KBM-7 (cell line): ENCODE measurements around the gene ARL15.

Source experiments
- DNase-seq: peaks from one replicate; pipeline ENCODE4 v3.0.0-alpha.2; 2015
- in situ Hi-C: fragments of 300-500 bp; cut with MboI; formaldehyde crosslinking; loops from 2 replicates; pipeline ENCODE4 v1.14.3; 2020; ENCODE audit warnings: low sequenced_read_pairs, low pct_unique_long_range_greater_than_20kb, mixed read lengths

The ARL15 gene

DNA sequence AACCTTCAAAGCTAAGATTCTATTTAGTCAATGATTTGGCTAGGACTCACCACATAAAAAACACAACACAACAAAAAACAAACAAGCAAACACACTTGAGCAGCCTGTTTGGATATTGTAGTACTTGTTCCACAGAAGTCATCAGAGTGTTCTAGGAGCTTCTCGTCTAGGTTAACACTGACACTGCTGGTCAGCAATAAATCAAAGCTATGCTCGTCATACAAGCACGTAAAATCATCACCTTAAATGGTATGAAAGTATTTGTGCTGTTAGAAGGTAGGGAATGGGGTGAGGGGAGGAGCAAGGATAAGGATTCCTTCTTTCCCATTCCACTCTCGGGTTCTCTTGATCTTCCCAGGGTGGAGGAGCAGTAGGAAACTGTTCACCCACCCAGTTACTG is 88.0 kb downstream of the ARL15 start:
- in situ Hi-C loops: loop anchor here (25.0 kb wide), 1 partner anchor 735 kb away; the partner anchor contains the start of gene FST
- no peak for DNase-seq

DNA sequence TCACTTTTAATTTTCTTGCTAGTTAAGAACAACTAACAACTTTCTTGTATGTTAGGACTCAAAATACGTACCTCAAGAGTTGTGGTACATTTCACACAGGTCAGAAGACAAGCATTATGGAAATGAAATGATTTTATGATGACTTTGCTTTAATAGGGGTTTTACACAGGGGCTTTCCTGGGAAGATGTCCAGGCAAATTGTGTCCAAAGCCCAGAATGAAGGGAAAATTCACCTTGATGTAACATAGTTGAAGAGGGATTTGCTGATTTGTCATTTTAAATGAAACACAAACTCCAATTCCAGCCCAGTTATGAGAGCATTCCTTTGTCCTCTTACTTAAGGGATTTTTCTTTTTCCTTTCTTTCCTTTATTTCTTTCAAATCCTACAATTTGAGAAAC is 89.2 kb downstream of the ARL15 start:
- in situ Hi-C loops: loop anchor here (25.0 kb wide), 1 partner anchor 734 kb away; the partner anchor contains the start of gene FST

DNA sequence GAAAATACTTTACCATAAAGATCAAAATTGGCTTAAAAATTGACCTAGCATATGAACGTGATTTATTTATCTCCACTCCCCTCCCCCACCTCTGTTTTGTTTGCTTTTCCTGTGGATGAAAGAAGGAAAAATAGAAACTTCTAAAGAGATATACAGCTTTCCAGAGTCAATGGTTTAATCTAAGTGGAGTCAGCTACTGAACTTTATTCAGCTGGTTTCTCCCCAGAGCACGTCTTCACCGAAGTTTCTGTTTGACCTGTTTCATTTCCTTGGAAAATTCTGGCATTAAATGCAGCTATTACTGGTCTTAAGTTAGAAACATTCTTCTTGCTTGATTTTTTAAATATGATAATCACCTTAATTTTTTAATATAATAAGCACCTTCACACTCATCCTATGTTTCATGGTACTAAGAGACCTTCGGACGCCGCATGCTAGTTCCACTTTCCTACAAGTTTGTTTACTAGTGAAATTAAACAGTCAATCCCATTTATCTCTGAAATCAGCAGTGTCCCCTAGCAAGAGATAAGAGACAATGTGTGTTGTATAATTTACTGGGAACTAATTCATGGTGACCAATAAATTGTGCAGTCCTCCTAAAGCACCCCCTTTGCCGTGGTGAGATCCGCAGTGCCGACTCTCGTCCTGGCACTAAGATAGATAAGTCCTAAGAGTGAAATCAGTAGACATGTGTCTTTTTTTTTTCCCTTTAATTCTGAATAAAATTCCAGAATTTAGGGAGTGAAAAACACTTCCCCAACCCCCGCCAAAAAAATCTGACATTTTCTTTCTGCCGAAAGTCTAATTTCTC is 89.9 kb downstream of the ARL15 start:
- in situ Hi-C loops: loop anchor here (25.0 kb wide), 1 partner anchor 733 kb away; the partner anchor contains the start of gene FST
- DNase-seq: no peak

More for the DNA sequence above, 89.2 kb downstream of the ARL15 start:
- DNase-seq: no peak

DNA sequence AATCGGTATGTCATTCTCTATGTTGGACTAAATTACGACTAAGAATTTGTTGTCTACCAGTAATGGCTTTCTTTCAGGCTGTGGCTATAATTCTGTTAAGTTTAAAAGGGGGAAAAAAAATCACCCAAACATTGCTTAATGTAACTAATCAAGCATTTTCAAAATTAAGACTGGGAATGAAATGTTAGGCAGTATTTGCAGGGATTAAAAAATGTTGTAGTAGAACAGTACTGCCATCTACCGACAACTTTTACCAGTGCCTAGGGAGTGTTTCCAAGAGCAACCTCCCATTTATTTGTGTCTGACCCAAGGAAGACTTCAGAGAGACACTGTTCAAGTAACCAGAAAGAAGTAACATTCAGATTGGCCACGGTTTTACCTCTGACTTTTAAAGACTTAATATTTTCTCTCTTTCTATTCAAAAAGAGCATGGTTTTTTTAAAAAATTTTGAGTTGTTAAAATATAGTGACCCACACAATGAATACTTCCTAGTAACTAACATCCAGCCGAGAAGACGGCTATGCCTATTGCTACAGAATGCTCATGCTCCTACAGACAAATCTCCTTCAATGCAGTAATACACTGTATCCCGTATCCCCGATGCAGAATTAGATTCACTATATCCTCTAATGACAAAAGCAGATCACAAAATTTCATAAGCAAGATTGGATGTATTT is 92.4 kb downstream of the ARL15 start:
- in situ Hi-C loops: loop anchor here (25.0 kb wide), 1 partner anchor 731 kb away; the partner anchor contains the start of gene FST
- DNase-seq: peak; percentile 88

DNA sequence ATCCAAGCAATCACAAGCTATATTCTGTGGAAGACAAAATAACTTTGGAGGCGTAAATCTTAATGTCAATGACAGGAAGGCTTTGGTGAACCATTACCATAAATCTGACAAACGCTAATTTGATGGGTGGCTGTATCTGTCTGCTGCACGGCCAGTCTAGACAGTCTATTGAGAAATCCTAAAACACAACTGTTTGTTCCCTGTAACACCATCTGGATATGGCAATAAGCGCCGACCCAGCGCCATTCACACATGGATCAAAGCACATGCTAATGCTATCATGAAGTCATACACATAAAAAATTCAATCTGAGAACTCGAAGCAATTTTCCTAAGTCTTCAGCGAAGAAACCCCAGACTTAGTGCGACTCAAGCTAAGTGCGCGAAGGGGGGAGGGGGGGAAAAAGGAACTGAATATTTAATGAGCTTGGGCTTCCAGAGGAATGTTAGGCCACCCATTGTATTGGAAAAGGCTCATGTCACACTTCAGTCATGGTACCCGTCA is 95.1 kb downstream of the ARL15 start:
- in situ Hi-C loops: loop anchor here (25.0 kb wide), 1 partner anchor 728 kb away; the partner anchor contains the start of gene FST
- DNase-seq: no peak

DNA sequence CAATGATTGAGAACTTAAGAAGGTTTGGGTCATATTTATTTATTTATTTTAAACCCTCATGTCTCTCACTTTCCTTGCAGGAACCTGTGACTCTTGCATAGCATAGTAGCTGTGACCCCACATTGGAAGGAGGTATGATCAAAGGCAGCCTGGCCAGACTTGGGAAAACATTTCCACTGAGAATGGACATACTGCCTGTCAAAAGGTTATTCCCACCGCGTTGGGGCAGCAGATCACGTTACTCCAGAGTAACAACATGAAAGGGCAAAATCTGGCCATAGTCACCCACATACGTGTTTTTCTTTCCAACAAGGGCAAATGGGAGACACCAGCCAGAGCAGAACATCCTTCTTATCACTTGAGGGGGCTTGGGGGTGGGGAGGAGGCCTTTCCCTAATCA is 95.7 kb downstream of the ARL15 start:
- no peak for DNase-seq
- in situ Hi-C loops: loop anchor here (25.0 kb wide), 1 partner anchor 727 kb away; the partner anchor contains the start of gene FST

DNA sequence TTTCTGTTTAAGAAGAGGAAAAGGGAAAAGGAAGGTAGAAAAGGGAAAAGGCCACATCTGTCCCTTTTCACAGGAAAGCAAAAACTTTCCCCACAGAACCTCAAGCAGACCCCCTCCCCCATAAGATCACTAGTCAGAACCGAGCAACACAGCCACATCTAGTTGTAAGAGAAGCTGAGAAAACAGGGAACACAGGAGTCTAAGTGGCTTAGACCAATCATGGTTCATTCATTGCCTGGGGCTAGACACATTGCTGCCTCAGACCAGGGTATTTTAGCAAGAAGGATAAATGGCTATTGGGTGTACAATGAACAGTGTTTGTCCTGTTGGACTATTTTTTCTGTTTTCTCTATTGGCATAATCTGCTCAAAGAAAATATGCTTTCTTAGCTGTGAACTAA is 98.0 kb downstream of the ARL15 start:
- DNase-seq: no peak
- in situ Hi-C loops: loop anchor here (25.0 kb wide), 1 partner anchor 725 kb away; the partner anchor contains the start of gene FST

DNA sequence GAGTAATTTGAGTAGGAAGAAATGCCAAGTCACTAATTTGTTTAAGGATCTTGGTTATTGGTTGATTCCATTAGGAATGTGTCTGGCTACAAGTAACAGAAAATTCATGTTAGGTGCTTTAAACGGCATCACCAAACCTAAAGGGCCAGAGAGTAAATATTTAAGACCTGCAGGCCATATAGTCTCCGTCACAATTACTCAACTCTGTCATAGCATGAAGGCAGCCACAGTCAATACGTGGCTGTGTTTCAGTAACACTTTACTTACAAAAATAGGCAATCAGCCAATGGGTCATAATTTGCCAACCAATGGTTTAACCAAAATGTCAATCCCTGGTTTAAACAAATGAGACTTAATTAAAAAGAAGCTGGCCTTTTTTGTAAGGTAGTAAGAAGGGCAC is 98.5 kb downstream of the ARL15 start:
- in situ Hi-C loops: loop anchor here (25.0 kb wide), 1 partner anchor 725 kb away; the partner anchor contains the start of gene FST
- no peak for DNase-seq

DNA sequence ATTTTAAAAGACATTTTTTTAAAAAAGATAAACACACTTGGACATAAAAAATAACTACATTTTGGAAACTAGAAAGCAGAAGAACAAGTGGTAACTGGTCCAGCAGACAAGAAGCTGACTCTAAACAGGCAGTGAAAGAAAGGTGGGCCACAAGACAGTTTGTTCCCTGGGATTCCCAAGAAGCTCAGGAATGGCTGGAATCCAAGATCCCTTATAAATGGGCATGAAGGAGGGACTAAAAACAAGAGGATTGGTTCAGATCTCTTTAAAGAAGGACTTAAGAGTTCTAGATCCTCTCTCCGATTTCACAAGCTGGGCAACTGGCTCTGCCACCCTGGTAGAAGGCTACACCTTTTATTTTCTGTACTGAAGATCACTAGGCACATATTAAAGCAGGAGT is 102.8 kb downstream of the ARL15 start:
- no peak for DNase-seq
- in situ Hi-C loops: loop anchor here (25.0 kb wide), 1 partner anchor 720 kb away; the partner anchor contains the start of gene FST

DNA sequence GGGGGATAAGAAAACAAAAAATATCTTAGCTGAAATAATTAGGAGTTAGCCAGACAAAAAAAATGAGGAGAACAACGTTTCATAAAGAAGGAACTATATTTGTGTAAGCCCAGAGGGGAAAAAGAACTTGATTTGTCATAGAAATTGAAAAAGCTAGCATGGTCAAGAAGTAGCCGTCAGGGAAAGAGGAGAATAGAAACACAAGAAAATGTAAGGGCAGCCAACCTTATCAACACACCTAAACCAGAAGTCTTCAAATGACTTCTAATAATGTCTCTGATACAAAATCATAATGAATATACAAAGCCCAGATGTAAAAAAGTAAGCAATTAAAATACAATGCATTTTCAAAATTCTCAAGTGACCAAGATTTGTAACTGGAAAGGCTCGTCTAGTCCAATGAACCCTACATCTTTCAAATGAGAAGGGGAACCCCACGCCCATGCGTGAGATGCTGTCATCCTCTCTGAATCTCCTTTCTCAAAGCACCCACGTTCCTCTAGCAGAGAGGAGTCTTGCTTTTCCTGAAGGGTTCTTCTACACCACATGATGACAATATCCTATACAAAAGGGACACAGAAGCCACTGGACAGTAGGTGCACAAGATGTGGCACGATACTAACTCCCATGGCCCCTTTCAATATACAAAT is 103.7 kb downstream of the ARL15 start:
- in situ Hi-C loops: loop anchor here (25.0 kb wide), 1 partner anchor 719 kb away; the partner anchor contains the start of gene FST
- DNase-seq: no peak

DNA sequence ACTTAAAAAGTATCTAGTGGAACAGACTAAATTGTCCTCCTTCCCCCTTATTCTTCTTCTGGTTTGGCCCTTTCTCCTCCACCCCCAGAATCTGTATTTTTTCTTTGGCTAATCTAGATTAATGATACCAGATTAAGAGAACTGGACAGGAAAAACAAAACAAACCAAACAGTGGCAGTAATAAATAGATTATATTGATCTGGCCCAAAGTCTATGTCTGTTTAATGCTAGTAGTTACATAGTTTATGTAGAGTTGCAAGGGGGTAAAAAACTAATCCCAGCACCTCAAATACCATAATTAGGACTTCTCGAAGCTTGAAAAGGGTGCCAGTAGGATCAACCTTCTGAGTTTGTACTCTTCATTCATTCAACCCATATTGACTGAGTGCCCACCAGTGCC is 104.5 kb downstream of the ARL15 start:
- no peak for DNase-seq
- in situ Hi-C loops: loop anchor here (25.0 kb wide), 1 partner anchor 719 kb away; the partner anchor contains the start of gene FST

DNA sequence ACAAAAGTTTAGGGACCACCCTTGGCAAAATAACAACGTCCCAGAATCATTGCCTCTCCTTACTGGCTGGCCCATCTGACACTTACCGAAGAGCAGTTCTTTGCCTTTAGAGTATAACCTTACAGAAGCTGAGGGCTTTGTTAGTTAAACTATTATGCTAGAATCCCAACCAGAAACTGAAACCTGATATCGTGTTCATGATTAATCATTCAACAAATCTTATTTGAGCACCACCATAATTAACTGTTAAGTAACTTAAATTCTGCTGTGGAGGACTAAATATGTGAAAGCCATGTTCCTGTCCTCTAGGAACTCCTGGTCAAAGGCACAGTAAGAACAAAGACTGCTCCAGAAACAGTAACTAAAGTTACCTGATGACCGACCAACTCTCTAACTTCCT is 104.9 kb downstream of the ARL15 start:
- in situ Hi-C loops: loop anchor here (25.0 kb wide), 1 partner anchor 718 kb away; the partner anchor contains the start of gene FST
- DNase-seq: no peak

DNA sequence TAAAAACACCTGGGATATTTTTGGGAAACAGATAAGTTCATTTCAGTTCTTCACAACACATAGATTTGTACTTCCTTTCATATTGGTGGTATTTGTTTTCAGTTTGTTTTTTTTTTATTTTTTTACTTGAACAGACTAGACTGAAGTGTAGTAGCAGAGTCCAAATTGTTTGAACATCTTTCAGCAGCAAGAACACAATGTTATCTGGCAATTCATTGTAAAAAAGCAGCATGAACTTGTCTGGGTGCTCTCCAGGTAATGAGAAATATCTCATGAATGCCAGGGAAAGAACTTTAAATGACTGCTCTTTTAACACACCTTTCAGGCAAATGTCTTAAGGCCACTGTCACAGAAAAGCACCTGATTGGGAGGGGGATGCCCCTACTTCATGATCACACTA is 113.4 kb downstream of the ARL15 start:
- in situ Hi-C loops: no loop called here

DNA sequence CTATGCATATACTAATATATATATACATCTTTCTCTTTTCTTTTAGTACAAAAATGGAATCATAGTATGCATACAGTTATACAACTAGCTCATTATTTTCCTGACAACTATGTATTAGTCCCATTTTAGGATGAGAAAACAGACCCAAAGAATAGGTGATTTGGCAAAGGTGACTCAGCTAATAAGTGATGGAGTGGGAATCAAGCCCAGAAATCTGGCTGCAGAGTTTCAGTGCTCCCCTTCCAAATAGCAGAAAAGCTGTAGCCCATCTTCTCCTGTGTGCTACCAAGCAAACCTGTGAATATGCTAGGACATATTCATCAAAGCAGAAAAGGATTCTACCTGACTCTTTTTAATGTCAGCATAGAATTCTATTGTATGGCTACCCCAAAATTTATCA is 114.7 kb downstream of the ARL15 start:
- in situ Hi-C loops: no loop called here
- no peak for DNase-seq

More for the DNA sequence above, 113.4 kb downstream of the ARL15 start:
- DNase-seq: no peak

DNA sequence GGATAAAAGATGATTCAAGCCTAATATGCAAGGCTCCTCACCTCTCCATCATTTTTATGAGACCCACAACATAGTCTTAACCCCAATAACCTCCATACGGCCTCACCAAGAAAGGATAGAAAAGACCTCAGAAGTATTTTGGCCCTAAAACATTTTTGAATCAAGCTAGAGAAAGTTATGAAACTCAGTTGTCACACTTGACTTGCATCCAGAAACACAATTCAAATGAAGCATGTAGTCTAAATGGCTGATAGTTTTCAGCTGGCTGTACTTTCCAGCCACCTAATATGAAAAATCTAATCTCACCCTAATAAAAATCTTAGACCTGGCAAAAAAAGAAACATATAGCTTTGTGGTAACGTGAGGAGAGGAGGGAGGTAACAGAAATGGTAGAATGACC is 116.1 kb downstream of the ARL15 start:
- DNase-seq: no peak
- in situ Hi-C loops: no loop called here

DNA sequence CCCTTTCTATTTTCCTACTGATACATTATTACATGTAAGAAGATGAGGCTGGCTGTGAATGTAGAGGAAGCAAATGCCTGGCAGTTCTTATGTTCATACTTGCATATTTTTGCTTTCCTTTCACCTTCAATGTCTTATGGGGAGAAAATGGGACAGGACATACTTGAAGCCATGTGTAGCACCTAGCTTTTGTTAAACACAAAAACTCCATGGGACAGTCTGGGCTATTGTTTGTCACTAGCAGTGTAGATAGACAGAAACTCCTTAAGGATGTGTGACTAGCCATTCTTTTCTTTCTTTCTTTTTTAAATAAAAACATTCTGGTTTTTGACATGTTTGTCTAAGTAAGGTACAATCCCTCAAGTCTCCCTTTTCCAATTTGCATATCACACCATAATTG is 122.7 kb downstream of the ARL15 start:
- DNase-seq: no peak
- in situ Hi-C loops: no loop called here

DNA sequence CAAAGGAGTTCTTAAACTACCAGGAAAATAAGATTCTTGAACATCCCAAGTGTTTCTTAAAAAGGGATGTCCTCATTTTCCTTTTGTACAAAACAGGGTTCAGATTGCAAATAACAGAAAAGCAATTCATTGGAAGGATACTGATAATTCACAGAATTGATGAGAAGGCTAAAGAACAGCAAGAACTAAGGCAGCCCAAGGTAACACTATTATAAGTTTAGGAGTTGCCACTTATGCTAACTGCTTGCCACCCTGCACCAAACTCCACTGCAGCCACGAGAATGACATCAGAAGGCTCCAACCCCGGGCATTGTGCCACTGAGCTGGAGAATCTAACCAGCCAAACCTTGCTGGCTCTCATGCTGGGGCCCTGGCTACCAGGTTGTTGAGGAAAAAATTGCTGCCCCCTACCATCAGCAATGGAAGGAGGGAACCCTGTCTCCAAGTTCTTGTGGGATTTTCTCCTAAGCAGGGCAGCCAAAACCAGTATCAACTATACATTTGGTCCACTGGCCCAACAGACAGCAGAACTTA is 123.4 kb downstream of the ARL15 start:
- in situ Hi-C loops: no loop called here
- no peak for DNase-seq

DNA sequence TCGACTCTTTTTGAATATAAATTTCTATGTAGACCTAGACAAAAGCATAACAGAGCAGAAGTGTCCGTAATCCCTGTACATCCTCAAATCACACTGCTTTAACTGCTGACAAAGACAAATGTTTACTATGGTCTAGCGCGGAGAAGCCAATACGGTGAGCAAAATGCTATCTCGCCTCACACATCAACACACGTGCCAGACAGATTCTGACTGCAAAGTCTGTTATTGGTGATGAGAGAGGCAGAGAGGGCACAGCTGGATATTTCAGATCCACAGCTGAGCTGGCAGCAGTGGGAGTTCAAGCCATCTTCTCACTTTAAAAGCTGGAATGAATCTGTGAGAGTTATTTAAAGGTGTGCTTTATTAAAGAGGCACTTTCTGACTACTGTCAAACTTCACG is 124.3 kb downstream of the ARL15 start:
- no peak for DNase-seq
- in situ Hi-C loops: no loop called here

DNA sequence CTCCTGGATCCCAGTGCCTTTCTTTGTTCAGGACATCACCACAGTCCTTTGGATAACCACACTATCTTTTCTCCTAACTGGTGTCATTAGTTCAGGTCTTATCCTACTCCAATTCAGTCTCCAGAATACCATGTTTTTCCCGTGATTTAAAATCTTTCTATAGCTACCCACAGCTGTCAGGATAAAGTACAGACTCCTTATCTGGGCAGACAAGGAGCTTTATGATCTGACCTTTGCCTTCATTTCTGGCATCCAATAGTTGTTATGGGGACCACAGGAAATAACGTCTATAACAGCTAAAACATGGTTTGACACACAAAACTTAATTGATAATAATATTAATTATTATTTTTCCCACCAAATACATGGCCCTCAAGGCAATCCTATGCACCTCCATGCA is 125.6 kb downstream of the ARL15 start:
- DNase-seq: no peak
- in situ Hi-C loops: no loop called here
